GM12878 (cell line): ENCODE data around the gene AP2S1. TPM values are rescaled to one million over a fixed set of nuclear protein-coding genes. Genes with fewer than 3 reads are reported as not detected.

Experiments used
- ATAC-seq: fragments of 200-7000 bp; cut with Tn5 transposase; 3 replicates; pipeline ENCODE4 v1.9.1; 2020; ENCODE audit warnings: mild to moderate bottlenecking, moderate library complexity
- BruUV-seq: library from RNA; stranded (reverse); fragments of 400-500 nt; replicated peaks from 2 replicates; lab custom pipeline; 2021; lab: Mats Ljungman, UMichigan
- CTCF ChIA-PET: fragments of 300-600 bp; sonication (Branson Sonifier 250); formaldehyde crosslinking; extraction: SDS; loops from one replicate; lab custom pipeline; 2021; ENCODE audit warnings: inconsistent platforms; lab: Yijun Ruan, JAX
- POLR2A ChIA-PET: fragments of 350-600 bp; formaldehyde crosslinking; extraction: SDS; loops from one replicate; lab custom pipeline; 2021; ENCODE audit warnings: inconsistent platforms; lab: Charles Lee
- RAD21 ChIA-PET: fragments of 300-600 bp; sonication (Branson Sonifier 250); formaldehyde crosslinking; loops from one replicate; lab custom pipeline; 2023; ENCODE audit warnings: antibody characterized with exemption; ENCODE audit not compliant: unreplicated experiment; lab: Charles Lee
- SMC1A ChIA-PET: fragments of 300-600 bp; sonication (Branson Sonifier 250); formaldehyde crosslinking; loops from one replicate; lab custom pipeline; 2023; ENCODE audit not compliant: unreplicated experiment, uncharacterized antibody; lab: Charles Lee
- DNase-seq: peaks from one replicate; pipeline ENCODE4 v3.0.0-alpha.2; 2011; ENCODE audit warnings: low read depth, low spot score
- FAIRE-seq: peaks from 3 replicates; lab custom pipeline; 2011; peaks lifted over from hg19 to GRCh38; lab: Jason Lieb, UNC
- H2AFZ ChIP-seq: 2 replicates; pipeline ENCODE4 v1.6.0; 2011; ENCODE audit warnings: low read depth, low read length, control low read depth; ENCODE audit not compliant: control insufficient read depth
- H3K27ac ChIP-seq: 2 replicates; pipeline ENCODE4 v1.5.1; 2011; ENCODE audit warnings: control low read depth; ENCODE audit not compliant: control insufficient read depth, insufficient read depth
- H3K27me3 ChIP-seq, 2 experiments: replicated peaks in 1 of 2; 2 replicates each; pipeline versions ENCODE4 v1.6.0 to v1.6.1; 2011; ENCODE audit warnings: low read length in 1 of 2; ENCODE audit not compliant: control insufficient read depth in 2 of 2, insufficient read depth in 2 of 2
- H3K36me3 ChIP-seq, 2 experiments: 2 replicates each; pipeline ENCODE4 v1.5.1; 2011; ENCODE audit warnings: low read length in 1 of 2; ENCODE audit not compliant: control insufficient read depth in 2 of 2, insufficient read depth in 2 of 2
- H3K4me1 ChIP-seq: 2 replicates; pipeline ENCODE4 v1.6.1; 2011; ENCODE audit warnings: mild to moderate bottlenecking, low read length, moderate library complexity, mixed read lengths; ENCODE audit not compliant: control insufficient read depth, insufficient read depth
- H3K4me2 ChIP-seq: 2 replicates; pipeline ENCODE4 v1.6.0; 2011; ENCODE audit warnings: control low read depth; ENCODE audit not compliant: control insufficient read depth, insufficient read depth
- H3K4me3 ChIP-seq: fragments of 200-600 bp; sonication (generic); 2 replicates; pipeline ENCODE4 v1.5.1; 2016
- H3K79me2 ChIP-seq: 2 replicates; pipeline ENCODE4 v1.6.0; 2011; ENCODE audit warnings: low read length; ENCODE audit not compliant: control insufficient read depth, insufficient read depth
- H3K9ac ChIP-seq: 2 replicates; pipeline ENCODE4 v1.8.0; 2011; ENCODE audit warnings: low read length, control low read depth, mixed read lengths; ENCODE audit not compliant: control insufficient read depth, insufficient read depth
- H3K9me3 ChIP-seq: replicated peaks from 3 replicates; pipeline ENCODE4 v1.5.1; 2011; ENCODE audit warnings: mild to moderate bottlenecking, low read length; ENCODE audit not compliant: control insufficient read depth, insufficient read depth
- H4K20me1 ChIP-seq: 2 replicates; pipeline ENCODE4 v1.6.0; 2011; ENCODE audit not compliant: control insufficient read depth, insufficient read depth
- BCL11A ChIP-seq: IDR thresholded peaks from 2 replicates; pipeline ENCODE4 v1.6.1; 2011; ENCODE audit warnings: low read depth, low read length
- CBFB ChIP-seq: IDR thresholded peaks from 2 replicates; pipeline ENCODE4 v1.6.1; 2016; ENCODE audit warnings: antibody characterized with exemption, low read depth
- CHD1 ChIP-seq: IDR thresholded peaks from 2 replicates; pipeline ENCODE4 v1.6.1; 2012; ENCODE audit warnings: low read depth, low read length, improper control_type of control experiment
- E2F8 ChIP-seq: fragments of 450-650 bp; IDR thresholded peaks from 2 replicates; pipeline ENCODE4 v1.6.1; 2018; ENCODE audit warnings: mild to moderate bottlenecking, low read depth, moderate library complexity; ENCODE audit not compliant: partially characterized antibody
- IRF5 ChIP-seq: fragments of 450-650 bp; IDR thresholded peaks from 2 replicates; pipeline ENCODE4 v1.6.1; 2017; ENCODE audit warnings: borderline replicate concordance
- JUND ChIP-seq: IDR thresholded peaks from 2 replicates; pipeline ENCODE4 v1.6.1; 2012; ENCODE audit warnings: low read depth, mild to moderate bottlenecking, low read length, improper control_type of control experiment, moderate library complexity
- PAX5 ChIP-seq: IDR thresholded peaks from 2 replicates; pipeline ENCODE4 v1.6.1; 2011; ENCODE audit warnings: low read depth, low read length, borderline replicate concordance
- POU2F2 ChIP-seq: IDR thresholded peaks from 3 replicates; pipeline ENCODE4 v1.6.1; 2011; ENCODE audit warnings: low read depth, mild to moderate bottlenecking, low read length, borderline replicate concordance
- REST ChIP-seq: IDR thresholded peaks from 2 replicates; pipeline ENCODE4 v1.6.1; 2012; ENCODE audit warnings: mild to moderate bottlenecking, low read depth, low read length
- RFX5 ChIP-seq: IDR thresholded peaks from 2 replicates; pipeline ENCODE4 v1.6.1; 2011; ENCODE audit warnings: low read depth, low read length, improper control_type of control experiment
- SIN3A ChIP-seq: IDR thresholded peaks from 2 replicates; pipeline ENCODE4 v1.6.1; 2012; ENCODE audit warnings: low read depth, low read length, improper control_type of control experiment
- SUZ12 ChIP-seq: fragments of 200-600 bp; sonication (generic); IDR thresholded peaks from one replicate; pipeline ENCODE4 v1.6.1; 2018; ENCODE audit warnings: antibody characterized with exemption, mild to moderate bottlenecking; ENCODE audit not compliant: unreplicated experiment
- TAF1 ChIP-seq: IDR thresholded peaks from 2 replicates; pipeline ENCODE4 v1.6.1; 2011; ENCODE audit warnings: mild to moderate bottlenecking, low read depth, low read length, borderline replicate concordance
- TBL1XR1 ChIP-seq: IDR thresholded peaks from 2 replicates; pipeline ENCODE4 v1.6.1; 2012; ENCODE audit warnings: low read depth, low read length, improper control_type of control experiment
- TCF12 ChIP-seq: IDR thresholded peaks from 2 replicates; pipeline ENCODE4 v1.6.1; 2011; ENCODE audit warnings: low read depth, mild to moderate bottlenecking, low read length
- WGBS: methylation state at CpG from one replicate; pipeline ENCODE4 v1.1.6; 2016; ENCODE audit warnings: low lambda C conversion rate; ENCODE audit not compliant: insufficient replicate concordance, insufficient coverage; ENCODE audit errors: missing lambda C conversion rate; 5-methylcytosine and 5-hydroxymethylcytosine counted together
- in situ Hi-C: fragments of 300-500 bp; cut with MboI; formaldehyde crosslinking; loops from 9 replicates; pipeline ENCODE4 v1.14.3; 2018; ENCODE audit warnings: mixed read lengths
- intact Hi-C: fragments of 100-400 bp; cut with micrococcal nuclease; formaldehyde crosslinking; loops from one replicate; pipeline ENCODE4 v1.14.2; 2022; ENCODE audit not compliant: unreplicated experiment
- polyA plus RNA-seq, 11 experiments: library from polyadenylated mRNA; depleted of rRNA in 4 of 11; unstranded in 6 of 11; stranded (reverse) in 5 of 11; fragments of >200 nt; fragmentation: Nextera tagmentation in 4 of 11; fragmentation: Illumina TruSeq in 1 of 11; extraction: Ambion mirVana in 4 of 11; extraction: Trizol in 1 of 11; gene quantifications; 1 replicate in 1 of 11; 2 replicates in 10 of 11; pipeline versions ENCODE4 v1.2.1 to v1.2.3, GENCODE V29; 2011 to 2016; ENCODE audit warnings: inconsistent platforms in 2 of 11, missing spikeins in 2 of 11, low read depth in 1 of 11
- total RNA-seq, 4 experiments: library from RNA; depleted of rRNA in 3 of 4; stranded (reverse); fragments of >200 nt in 3 of 4; fragmentation: Illumina TruSeq in 1 of 4; extraction: Trizol in 1 of 4; gene quantifications; 2 replicates each; pipeline versions ENCODE4 v1.2.1 to v1.2.3, GENCODE V29; 2013 to 2021

The AP2S1 gene
- total and polyA plus RNA-seq, 10 of the 15 experiments (the other 5 are each of a cell fraction or from before 2014, with no cell fraction given): 10.8 to 239 (median 104) TPM

GRCh38 chr19:46882034-46882433 is 31.4 kb upstream of the AP2S1 start:
- H3K36me3 ChIP-seq: peaks cover 0 to 3% of the 10 kb centered on the region in 2 experiments; a peak in 1 of 4 replicates
- H3K4me1 ChIP-seq: peaks cover 7% of the 10 kb centered on the region
- ChIA-PET RAD21 (no interaction called here), CTCF (no interaction called here), POLR2A (no interaction called here), SMC1A (interaction anchor here (1.6 kb wide), 1 partner anchor 32 kb away, joined by 3 read pairs; no protein-coding TSS in a partner anchor)
- no peaks in the 10 kb centered on the region for H4K20me1 ChIP-seq
- H2AFZ ChIP-seq: no peak overlapping the region
- no TSS peak for BruUV-seq
- 83% methylated on average over 3 of the region's 4 CpGs for WGBS
- no peaks in the 10 kb centered on the region for H3K9me3 ChIP-seq
- intact Hi-C loops: no loop called here
- DNase-seq (no peak), ATAC-seq (no peak), FAIRE-seq (no peak)
- in situ Hi-C loops: no loop called here
- H3K27me3 ChIP-seq: no peaks in the 10 kb centered on the region
- H3K79me2 ChIP-seq: peaks cover 19% of the 10 kb centered on the region
- TF ChIP-seq TBL1XR1 (no peak), BCL11A (no peak), SIN3A (no peak), CHD1 (no peak), SUZ12 (no peak), CBFB (no peak), RFX5 (no peak), TCF12 (no peak), PAX5 (no peak), TAF1 (no peak), REST (no peak), IRF5 (no peak), JUND (no peak), POU2F2 (no peak), E2F8 (no peak)
- H3K9ac ChIP-seq: no peak overlapping the region
- no peak overlapping the region for H3K4me2 ChIP-seq
- no peak overlapping the region for H3K27ac ChIP-seq
- H3K4me3 ChIP-seq: no peak overlapping the region
